ENCODE data around the gene SEC14L5.

DNA sequence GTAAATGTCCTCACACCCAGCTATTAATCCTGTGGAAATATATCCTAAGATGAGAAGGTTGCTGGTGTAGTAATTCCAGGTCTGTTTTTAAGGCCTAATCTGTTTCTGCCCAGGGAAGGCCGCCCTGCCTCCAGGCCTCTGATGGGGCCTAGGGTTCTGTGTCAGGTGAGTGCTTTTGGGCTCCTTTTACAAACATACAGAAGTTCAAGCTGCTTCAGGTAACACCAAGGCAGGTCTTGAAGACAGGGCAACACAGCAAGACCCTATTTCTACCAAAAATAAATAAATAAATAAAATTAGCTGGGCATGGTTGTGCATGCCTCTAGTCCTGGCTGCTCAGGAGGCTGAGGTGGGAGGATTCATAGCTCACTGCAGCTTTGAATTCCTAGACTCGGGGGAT is 30.5 kb upstream of the SEC14L5 start:
- TF ChIP-seq NFATC4 (CRISPR knock-in tag; IDR thresholded peaks at IDR 0.05) (no peak), NR2C2 (CRISPR knock-in tag; IDR thresholded peaks at IDR 0.05) (no peak), KAT7 (CRISPR knock-in tag; IDR thresholded peaks at IDR 0.05; ENCODE audit: borderline replicate concordance) (no peak), ELF4 (CRISPR knock-in tag; IDR thresholded peaks at IDR 0.05; ENCODE audit: low read depth) (no peak), ATF1 (CRISPR knock-in tag; IDR thresholded peaks at IDR 0.05) (no peak), TEAD4 (CRISPR knock-in tag; IDR thresholded peaks at IDR 0.05) (no peak)
- TF ChIP-seq, protein P1, sequence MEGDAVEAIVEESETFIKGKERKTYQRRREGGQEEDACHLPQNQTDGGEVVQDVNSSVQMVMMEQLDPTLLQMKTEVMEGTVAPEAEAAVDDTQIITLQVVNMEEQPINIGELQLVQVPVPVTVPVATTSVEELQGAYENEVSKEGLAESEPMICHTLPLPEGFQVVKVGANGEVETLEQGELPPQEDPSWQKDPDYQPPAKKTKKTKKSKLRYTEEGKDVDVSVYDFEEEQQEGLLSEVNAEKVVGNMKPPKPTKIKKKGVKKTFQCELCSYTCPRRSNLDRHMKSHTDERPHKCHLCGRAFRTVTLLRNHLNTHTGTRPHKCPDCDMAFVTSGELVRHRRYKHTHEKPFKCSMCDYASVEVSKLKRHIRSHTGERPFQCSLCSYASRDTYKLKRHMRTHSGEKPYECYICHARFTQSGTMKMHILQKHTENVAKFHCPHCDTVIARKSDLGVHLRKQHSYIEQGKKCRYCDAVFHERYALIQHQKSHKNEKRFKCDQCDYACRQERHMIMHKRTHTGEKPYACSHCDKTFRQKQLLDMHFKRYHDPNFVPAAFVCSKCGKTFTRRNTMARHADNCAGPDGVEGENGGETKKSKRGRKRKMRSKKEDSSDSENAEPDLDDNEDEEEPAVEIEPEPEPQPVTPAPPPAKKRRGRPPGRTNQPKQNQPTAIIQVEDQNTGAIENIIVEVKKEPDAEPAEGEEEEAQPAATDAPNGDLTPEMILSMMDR (IDR thresholded peaks at IDR 0.05): no peak
- TF ChIP-seq, protein P2, sequence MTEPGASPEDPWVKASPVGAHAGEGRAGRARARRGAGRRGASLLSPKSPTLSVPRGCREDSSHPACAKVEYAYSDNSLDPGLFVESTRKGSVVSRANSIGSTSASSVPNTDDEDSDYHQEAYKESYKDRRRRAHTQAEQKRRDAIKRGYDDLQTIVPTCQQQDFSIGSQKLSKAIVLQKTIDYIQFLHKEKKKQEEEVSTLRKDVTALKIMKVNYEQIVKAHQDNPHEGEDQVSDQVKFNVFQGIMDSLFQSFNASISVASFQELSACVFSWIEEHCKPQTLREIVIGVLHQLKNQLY (CRISPR knock-in tag; IDR thresholded peaks at IDR 0.05): no peak
- TF ChIP-seq, protein P3, sequence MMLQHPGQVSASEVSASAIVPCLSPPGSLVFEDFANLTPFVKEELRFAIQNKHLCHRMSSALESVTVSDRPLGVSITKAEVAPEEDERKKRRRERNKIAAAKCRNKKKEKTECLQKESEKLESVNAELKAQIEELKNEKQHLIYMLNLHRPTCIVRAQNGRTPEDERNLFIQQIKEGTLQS (CRISPR knock-in tag; conservative IDR thresholded peaks at IDR 0.05): no peak
- TF ChIP-seq, protein P4, sequence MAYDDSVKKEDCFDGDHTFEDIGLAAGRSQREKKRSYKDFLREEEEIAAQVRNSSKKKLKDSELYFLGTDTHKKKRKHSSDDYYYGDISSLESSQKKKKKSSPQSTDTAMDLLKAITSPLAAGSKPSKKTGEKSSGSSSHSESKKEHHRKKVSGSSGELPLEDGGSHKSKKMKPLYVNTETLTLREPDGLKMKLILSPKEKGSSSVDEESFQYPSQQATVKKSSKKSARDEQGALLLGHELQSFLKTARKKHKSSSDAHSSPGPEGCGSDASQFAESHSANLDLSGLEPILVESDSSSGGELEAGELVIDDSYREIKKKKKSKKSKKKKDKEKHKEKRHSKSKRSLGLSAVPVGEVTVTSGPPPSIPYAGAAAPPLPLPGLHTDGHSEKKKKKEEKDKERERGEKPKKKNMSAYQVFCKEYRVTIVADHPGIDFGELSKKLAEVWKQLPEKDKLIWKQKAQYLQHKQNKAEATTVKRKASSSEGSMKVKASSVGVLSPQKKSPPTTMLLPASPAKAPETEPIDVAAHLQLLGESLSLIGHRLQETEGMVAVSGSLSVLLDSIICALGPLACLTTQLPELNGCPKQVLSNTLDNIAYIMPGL (CRISPR knock-in tag; IDR thresholded peaks at IDR 0.05): no peak
- TF ChIP-seq, protein P5, sequence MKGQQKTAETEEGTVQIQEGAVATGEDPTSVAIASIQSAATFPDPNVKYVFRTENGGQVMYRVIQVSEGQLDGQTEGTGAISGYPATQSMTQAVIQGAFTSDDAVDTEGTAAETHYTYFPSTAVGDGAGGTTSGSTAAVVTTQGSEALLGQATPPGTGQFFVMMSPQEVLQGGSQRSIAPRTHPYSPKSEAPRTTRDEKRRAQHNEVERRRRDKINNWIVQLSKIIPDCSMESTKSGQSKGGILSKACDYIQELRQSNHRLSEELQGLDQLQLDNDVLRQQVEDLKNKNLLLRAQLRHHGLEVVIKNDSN (CRISPR knock-in tag; IDR thresholded peaks at IDR 0.05): no peak
- TF ChIP-seq, protein P6, sequence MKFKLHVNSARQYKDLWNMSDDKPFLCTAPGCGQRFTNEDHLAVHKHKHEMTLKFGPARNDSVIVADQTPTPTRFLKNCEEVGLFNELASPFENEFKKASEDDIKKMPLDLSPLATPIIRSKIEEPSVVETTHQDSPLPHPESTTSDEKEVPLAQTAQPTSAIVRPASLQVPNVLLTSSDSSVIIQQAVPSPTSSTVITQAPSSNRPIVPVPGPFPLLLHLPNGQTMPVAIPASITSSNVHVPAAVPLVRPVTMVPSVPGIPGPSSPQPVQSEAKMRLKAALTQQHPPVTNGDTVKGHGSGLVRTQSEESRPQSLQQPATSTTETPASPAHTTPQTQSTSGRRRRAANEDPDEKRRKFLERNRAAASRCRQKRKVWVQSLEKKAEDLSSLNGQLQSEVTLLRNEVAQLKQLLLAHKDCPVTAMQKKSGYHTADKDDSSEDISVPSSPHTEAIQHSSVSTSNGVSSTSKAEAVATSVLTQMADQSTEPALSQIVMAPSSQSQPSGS (CRISPR knock-in tag; IDR thresholded peaks at IDR 0.05; ENCODE audit: borderline replicate concordance, low read depth): no peak
